HCT116 (cell line): ENCODE measurements around the gene PLEKHA5. TPM values are rescaled to one million over a fixed set of nuclear protein-coding genes. Genes with fewer than 3 reads are reported as not detected.

Experiments used
- ATAC-seq: fragments of 200-7000 bp; cut with Tn5 transposase; 2 replicates; pipeline ENCODE4 v1.9.1; 2020; ENCODE audit warnings: mild to moderate bottlenecking, moderate library complexity
- BruUV-seq: library from RNA; stranded (reverse); fragments of 400-500 nt; replicated peaks from 2 replicates; lab custom pipeline; 2021; lab: Mats Ljungman, UMichigan
- CTCF ChIA-PET: fragments of 300-600 bp; sonication (Branson Sonifier 250); formaldehyde crosslinking; loops from one replicate; lab custom pipeline; 2021; ENCODE audit warnings: antibody characterized with exemption; lab: Charles Lee
- POLR2A ChIA-PET: fragments of 300-600, 350-600 bp; sonication (Branson Sonifier 250); formaldehyde crosslinking; loops from one replicate; lab custom pipeline; 2021; ENCODE audit warnings: antibody characterized with exemption; lab: Charles Lee
- RAD21 ChIA-PET, 2 experiments: fragments of 300-600 bp; sonication (Branson Sonifier 250); formaldehyde crosslinking; loops; one replicate each; lab custom pipeline; 2023; ENCODE audit warnings: low total read pairs in 2 of 2; ENCODE audit not compliant: uncharacterized antibody in 2 of 2, unreplicated experiment in 2 of 2, low non-redundant PET in 1 of 2; lab: Charles Lee
- DNase-seq: peaks from one replicate; pipeline ENCODE4 v3.0.0-alpha.2; 2010; ENCODE audit warnings: low read depth, low spot score
- H2AFZ ChIP-seq: fragments of 200-600 bp; shearing (Covaris generic), sonication (generic); 2 replicates; pipeline ENCODE4 v1.6.1; 2017; ENCODE audit warnings: low read depth, mixed run types, mixed read lengths, antibody characterized with exemption, low read length; ENCODE audit not compliant: poor library complexity, severe bottlenecking
- H3K27ac ChIP-seq: 2 replicates; pipeline ENCODE4 v1.5.1; 2012; ENCODE audit warnings: low read depth, low read length
- H3K27me3 ChIP-seq: fragments of 200-600 bp; sonication (generic); 2 replicates; pipeline ENCODE4 v1.6.1; 2016; ENCODE audit warnings: mixed run types, low read length, mixed read lengths; ENCODE audit not compliant: insufficient read depth
- H3K36me3 ChIP-seq, 2 experiments: fragments of 200-500 bp in 1 of 2; fragments of 200-600 bp in 1 of 2; sonication (Bioruptor generic) in 1 of 2; sonication (generic) in 1 of 2; 2 replicates each; pipeline versions ENCODE4 v1.5.1 to v1.6.1; 2014 to 2016; ENCODE audit warnings: low read length in 2 of 2, inconsistent platforms in 1 of 2, mixed read lengths in 1 of 2, mixed run types in 1 of 2; ENCODE audit not compliant: insufficient read depth in 2 of 2, control insufficient read depth in 1 of 2
- H3K4me1 ChIP-seq, 2 experiments: fragments of 200-600 bp in 1 of 2; sonication (generic) in 1 of 2; 2 replicates each; pipeline versions ENCODE4 v1.5.1 to v1.6.1; 2012 to 2017; ENCODE audit warnings: low read length in 2 of 2, inconsistent platforms in 1 of 2, mild to moderate bottlenecking in 1 of 2, mixed read lengths in 1 of 2, mixed run types in 1 of 2, moderate library complexity in 1 of 2; ENCODE audit not compliant: insufficient read depth in 2 of 2, control insufficient read depth in 1 of 2
- H3K4me2 ChIP-seq: fragments of 200-600 bp; sonication (generic); 2 replicates; pipeline ENCODE4 v1.6.1; 2017; ENCODE audit warnings: mixed run types, low read length, mixed read lengths
- H3K4me3 ChIP-seq, 2 experiments: fragments of 200-600 bp in 1 of 2; sonication (generic) in 1 of 2; replicated peaks in 1 of 2; 2 replicates each; pipeline ENCODE4 v1.5.1; 2011 to 2016; ENCODE audit warnings: low read length in 2 of 2, control low read depth in 1 of 2, low read depth in 1 of 2, mild to moderate bottlenecking in 1 of 2, mixed read lengths in 1 of 2, mixed run types in 1 of 2
- H3K79me2 ChIP-seq: fragments of 200-600 bp; sonication (generic); 2 replicates; pipeline ENCODE4 v1.6.1; 2017; ENCODE audit warnings: mild to moderate bottlenecking, mixed run types, low read length, moderate library complexity, mixed read lengths; ENCODE audit not compliant: insufficient read depth
- H3K9ac ChIP-seq: fragments of 200-600 bp; sonication (generic); 2 replicates; pipeline ENCODE4 v1.6.1; 2016; ENCODE audit warnings: low read length, mixed read lengths
- H3K9me2 ChIP-seq: fragments of 200-600 bp; sonication (generic), shearing (Covaris generic); 2 replicates; pipeline ENCODE4 v1.6.1; 2017; ENCODE audit warnings: mixed run types, mild to moderate bottlenecking, moderate library complexity; ENCODE audit not compliant: insufficient read depth
- H3K9me3 ChIP-seq, 2 experiments: fragments of 200-500 bp in 1 of 2; fragments of 200-600 bp in 1 of 2; sonication (Bioruptor generic) in 1 of 2; sonication (generic) in 1 of 2; 2 replicates each; pipeline ENCODE4 v1.6.1; 2014 to 2017; ENCODE audit warnings: low read length in 2 of 2, mixed read lengths in 2 of 2, inconsistent platforms in 1 of 2, low read depth in 1 of 2, mild to moderate bottlenecking in 1 of 2, mixed run types in 1 of 2, moderate library complexity in 1 of 2; ENCODE audit not compliant: control insufficient read depth in 1 of 2, insufficient read depth in 1 of 2
- H4K20me1 ChIP-seq: fragments of 200-600 bp; sonication (generic), shearing (Covaris generic); 2 replicates; pipeline ENCODE4 v1.6.1; 2017; ENCODE audit warnings: mixed run types, mild to moderate bottlenecking, moderate library complexity; ENCODE audit not compliant: insufficient read depth
- CBX3 ChIP-seq: IDR thresholded peaks from 2 replicates; pipeline ENCODE4 v1.6.1; 2012; ENCODE audit warnings: low read depth
- CEBPB ChIP-seq: IDR thresholded peaks from 2 replicates; pipeline ENCODE4 v1.6.1; 2012; ENCODE audit warnings: low read depth
- EZH2phosphoT487 ChIP-seq: fragments of 200-600 bp; IDR thresholded peaks from 2 replicates; pipeline ENCODE4 v1.6.1; 2018; ENCODE audit warnings: antibody characterized with exemption, borderline replicate concordance
- FOSL1 ChIP-seq: IDR thresholded peaks from 2 replicates; pipeline ENCODE4 v1.6.1; 2012; ENCODE audit warnings: low read depth
- JUND ChIP-seq: IDR thresholded peaks from 2 replicates; pipeline ENCODE4 v1.6.1; 2012
- POLR2A ChIP-seq: IDR thresholded peaks from 2 replicates; pipeline ENCODE4 v1.7.0; 2011; ENCODE audit warnings: borderline replicate concordance; ENCODE audit not compliant: insufficient read depth, insufficient read length; ENCODE audit errors: extremely low read depth
- SIN3A ChIP-seq: IDR thresholded peaks from 2 replicates; pipeline ENCODE4 v1.6.1; 2012; ENCODE audit warnings: low read depth
- SP1 ChIP-seq: IDR thresholded peaks from 2 replicates; pipeline ENCODE4 v1.6.1; 2012; ENCODE audit warnings: low read depth
- SRF ChIP-seq: IDR thresholded peaks from 2 replicates; pipeline ENCODE4 v1.6.1; 2012; ENCODE audit warnings: low read depth
- ZFX ChIP-seq: fragments of 450-650 bp; IDR thresholded peaks from 2 replicates; pipeline ENCODE4 v1.6.1; 2017
- ZNF274 ChIP-seq: fragments of 200-500 bp; sonication (Bioruptor generic); IDR thresholded peaks from 2 replicates; pipeline ENCODE4 v1.6.1; 2014; ENCODE audit warnings: mild to moderate bottlenecking, low read depth, low read length, inconsistent platforms
- intact Hi-C: fragments of 100-400 bp; cut with micrococcal nuclease; formaldehyde crosslinking; loops from 2 replicates; pipeline ENCODE4 v1.10.0; 2022
- total RNA-seq: library from RNA; stranded (reverse); gene quantifications from one replicate; pipeline ENCODE4 v1.2.1, GENCODE V29; 2021; ENCODE audit not compliant: unreplicated experiment
- TF ChIP-seq, protein P1 (sequence below): IDR thresholded peaks from 2 replicates; pipeline ENCODE4 v1.6.1; 2012; ENCODE audit warnings: low read depth
- TF ChIP-seq, protein P2 (sequence below), 3 experiments: fragments of 200-600 bp in 1 of 3; sonication (generic) in 1 of 3; IDR thresholded peaks in 2 of 3; conservative IDR thresholded peaks in 1 of 3; 2 replicates each; pipeline ENCODE4 v1.5.1; 2012 to 2017; ENCODE audit warnings: low read depth in 2 of 3, low read length in 2 of 3, antibody characterized with exemption in 1 of 3, borderline replicate concordance in 1 of 3, control low read depth in 1 of 3, mild to moderate bottlenecking in 1 of 3, mixed read lengths in 1 of 3, mixed run types in 1 of 3, moderate library complexity in 1 of 3; ENCODE audit not compliant: insufficient read depth in 1 of 3
- TF ChIP-seq, protein P3 (sequence below): IDR thresholded peaks from 2 replicates; pipeline ENCODE4 v1.6.1; 2012
- TF ChIP-seq, protein P4 (sequence below): IDR thresholded peaks from 2 replicates; pipeline ENCODE4 v1.6.1; 2012

PLEKHA5 gene
- total RNA-seq, 1 experiment from 2014 or later, result 18.9 TPM

DNA sequence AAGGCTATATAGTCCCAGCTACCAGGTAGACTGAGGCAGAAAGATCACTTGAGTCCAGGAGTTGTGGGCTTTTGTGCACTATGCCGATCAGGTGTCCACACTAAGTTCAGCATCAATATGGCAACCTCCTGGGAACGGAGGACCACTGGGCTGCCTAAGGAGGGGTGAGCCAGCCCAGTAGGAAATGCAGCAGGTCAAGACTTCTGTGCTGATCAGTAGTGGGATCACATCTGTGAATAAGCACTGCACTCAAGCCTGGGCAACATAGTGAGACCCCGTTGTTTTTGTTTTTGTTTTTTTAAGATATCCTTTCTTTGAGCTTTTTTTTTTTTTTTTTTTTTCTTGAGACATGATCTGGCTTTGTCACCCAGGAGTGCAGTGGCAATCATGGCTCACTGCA, 174.0 kb downstream of the PLEKHA5 start (continued):
- TF ChIP-seq, protein P1, sequence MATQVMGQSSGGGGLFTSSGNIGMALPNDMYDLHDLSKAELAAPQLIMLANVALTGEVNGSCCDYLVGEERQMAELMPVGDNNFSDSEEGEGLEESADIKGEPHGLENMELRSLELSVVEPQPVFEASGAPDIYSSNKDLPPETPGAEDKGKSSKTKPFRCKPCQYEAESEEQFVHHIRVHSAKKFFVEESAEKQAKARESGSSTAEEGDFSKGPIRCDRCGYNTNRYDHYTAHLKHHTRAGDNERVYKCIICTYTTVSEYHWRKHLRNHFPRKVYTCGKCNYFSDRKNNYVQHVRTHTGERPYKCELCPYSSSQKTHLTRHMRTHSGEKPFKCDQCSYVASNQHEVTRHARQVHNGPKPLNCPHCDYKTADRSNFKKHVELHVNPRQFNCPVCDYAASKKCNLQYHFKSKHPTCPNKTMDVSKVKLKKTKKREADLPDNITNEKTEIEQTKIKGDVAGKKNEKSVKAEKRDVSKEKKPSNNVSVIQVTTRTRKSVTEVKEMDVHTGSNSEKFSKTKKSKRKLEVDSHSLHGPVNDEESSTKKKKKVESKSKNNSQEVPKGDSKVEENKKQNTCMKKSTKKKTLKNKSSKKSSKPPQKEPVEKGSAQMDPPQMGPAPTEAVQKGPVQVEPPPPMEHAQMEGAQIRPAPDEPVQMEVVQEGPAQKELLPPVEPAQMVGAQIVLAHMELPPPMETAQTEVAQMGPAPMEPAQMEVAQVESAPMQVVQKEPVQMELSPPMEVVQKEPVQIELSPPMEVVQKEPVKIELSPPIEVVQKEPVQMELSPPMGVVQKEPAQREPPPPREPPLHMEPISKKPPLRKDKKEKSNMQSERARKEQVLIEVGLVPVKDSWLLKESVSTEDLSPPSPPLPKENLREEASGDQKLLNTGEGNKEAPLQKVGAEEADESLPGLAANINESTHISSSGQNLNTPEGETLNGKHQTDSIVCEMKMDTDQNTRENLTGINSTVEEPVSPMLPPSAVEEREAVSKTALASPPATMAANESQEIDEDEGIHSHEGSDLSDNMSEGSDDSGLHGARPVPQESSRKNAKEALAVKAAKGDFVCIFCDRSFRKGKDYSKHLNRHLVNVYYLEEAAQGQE, result no peak
- no peak for TF ChIP-seq SP1
- TF ChIP-seq, protein P2, sequence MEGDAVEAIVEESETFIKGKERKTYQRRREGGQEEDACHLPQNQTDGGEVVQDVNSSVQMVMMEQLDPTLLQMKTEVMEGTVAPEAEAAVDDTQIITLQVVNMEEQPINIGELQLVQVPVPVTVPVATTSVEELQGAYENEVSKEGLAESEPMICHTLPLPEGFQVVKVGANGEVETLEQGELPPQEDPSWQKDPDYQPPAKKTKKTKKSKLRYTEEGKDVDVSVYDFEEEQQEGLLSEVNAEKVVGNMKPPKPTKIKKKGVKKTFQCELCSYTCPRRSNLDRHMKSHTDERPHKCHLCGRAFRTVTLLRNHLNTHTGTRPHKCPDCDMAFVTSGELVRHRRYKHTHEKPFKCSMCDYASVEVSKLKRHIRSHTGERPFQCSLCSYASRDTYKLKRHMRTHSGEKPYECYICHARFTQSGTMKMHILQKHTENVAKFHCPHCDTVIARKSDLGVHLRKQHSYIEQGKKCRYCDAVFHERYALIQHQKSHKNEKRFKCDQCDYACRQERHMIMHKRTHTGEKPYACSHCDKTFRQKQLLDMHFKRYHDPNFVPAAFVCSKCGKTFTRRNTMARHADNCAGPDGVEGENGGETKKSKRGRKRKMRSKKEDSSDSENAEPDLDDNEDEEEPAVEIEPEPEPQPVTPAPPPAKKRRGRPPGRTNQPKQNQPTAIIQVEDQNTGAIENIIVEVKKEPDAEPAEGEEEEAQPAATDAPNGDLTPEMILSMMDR (IDR thresholded peaks at IDR 0.05 in 2 of 3, conservative IDR thresholded peaks at IDR 0.05 in 1 of 3; ENCODE audit: borderline replicate concordance in 1 of 3, insufficient read depth in 1 of 3, low read depth in 2 of 3, low read length in 2 of 3), result no peak
- TF ChIP-seq, protein P3, sequence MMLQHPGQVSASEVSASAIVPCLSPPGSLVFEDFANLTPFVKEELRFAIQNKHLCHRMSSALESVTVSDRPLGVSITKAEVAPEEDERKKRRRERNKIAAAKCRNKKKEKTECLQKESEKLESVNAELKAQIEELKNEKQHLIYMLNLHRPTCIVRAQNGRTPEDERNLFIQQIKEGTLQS, result no peak
- no peak for TF ChIP-seq ZNF274

DNA sequence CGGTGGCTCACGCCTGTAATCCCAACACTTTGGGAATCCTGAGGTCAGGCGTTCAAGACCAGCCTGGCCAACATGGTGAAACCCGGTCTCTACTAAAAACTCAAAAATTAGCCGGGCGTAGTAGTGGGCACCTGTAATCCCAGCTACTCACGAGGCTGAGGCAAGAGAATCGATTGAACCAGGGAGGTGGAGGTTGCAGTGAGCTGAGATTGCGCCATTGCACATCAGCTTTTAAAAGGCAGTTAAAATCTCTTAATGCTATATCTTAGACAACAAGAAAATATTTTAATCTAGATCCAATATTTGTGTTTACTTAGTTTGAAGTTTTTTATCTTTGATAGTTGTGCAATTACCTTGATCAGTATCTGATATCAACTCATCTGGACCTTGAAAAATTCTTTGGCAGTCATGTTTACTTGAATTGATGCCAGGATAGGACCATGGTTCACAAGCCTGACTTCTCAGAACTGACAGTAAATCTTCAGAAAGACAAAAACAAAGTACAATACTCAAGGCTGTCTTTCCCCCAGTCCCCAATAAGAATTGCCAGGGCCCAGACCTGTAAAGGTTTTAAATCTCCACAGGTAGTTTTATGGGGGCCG, 174.7 kb downstream of the PLEKHA5 start:
- H3K4me1 ChIP-seq, result peaks cover 6 to 9% of the 10 kb centered on the region in 2 experiments; a peak in 3 of 4 replicates
- no peaks in the 10 kb centered on the region for H3K36me3 ChIP-seq
- RAD21 ChIA-PET, result no interaction called here
- H2AFZ ChIP-seq, result no peak overlapping the region
- H3K4me3 ChIP-seq, result no peak overlapping the region
- BruUV-seq, result no TSS peak
- no peak overlapping the region for H3K27ac ChIP-seq
- no peak overlapping the region for H3K9ac ChIP-seq
- no peaks in the 10 kb centered on the region for H3K79me2 ChIP-seq
- H4K20me1 ChIP-seq, result no peaks in the 10 kb centered on the region
- CTCF ChIA-PET, result no interaction called here
- intact Hi-C loops, result no loop called here
- H3K27me3 ChIP-seq, result no peaks in the 10 kb centered on the region
- TF ChIP-seq, protein P2 (IDR thresholded peaks at IDR 0.05 in 2 of 3, conservative IDR thresholded peaks at IDR 0.05 in 1 of 3; ENCODE audit: borderline replicate concordance in 1 of 3, insufficient read depth in 1 of 3, low read depth in 2 of 3, low read length in 2 of 3), result no peak
- TF ChIP-seq, protein P3, result no peak
- TF ChIP-seq ZFX, result no peak
- no peak for TF ChIP-seq ZNF274
- TF ChIP-seq, protein P4, sequence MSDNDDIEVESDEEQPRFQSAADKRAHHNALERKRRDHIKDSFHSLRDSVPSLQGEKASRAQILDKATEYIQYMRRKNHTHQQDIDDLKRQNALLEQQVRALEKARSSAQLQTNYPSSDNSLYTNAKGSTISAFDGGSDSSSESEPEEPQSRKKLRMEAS, result no peak
- TF ChIP-seq EZH2phosphoT487, result no peak
- TF ChIP-seq CEBPB, result no peak
- TF ChIP-seq SRF, result no peak
- no peak for TF ChIP-seq JUND
- TF ChIP-seq SIN3A, result no peak
- TF ChIP-seq CBX3, result no peak
- no peak for TF ChIP-seq POLR2A
- TF ChIP-seq FOSL1, result no peak
- TF ChIP-seq, all 23 proteins: peak for 0
- Histone ChIP-seq H3K9me3 (no peaks in the 10 kb centered on the region), H3K9me2 (no peaks in the 10 kb centered on the region), H3K4me2 (no peak overlapping the region)
- POLR2A ChIA-PET, result no interaction called here
- DNase-seq, result no peak
- no peak for ATAC-seq
